ENCODE results near the gene FNIP2.

DNA sequence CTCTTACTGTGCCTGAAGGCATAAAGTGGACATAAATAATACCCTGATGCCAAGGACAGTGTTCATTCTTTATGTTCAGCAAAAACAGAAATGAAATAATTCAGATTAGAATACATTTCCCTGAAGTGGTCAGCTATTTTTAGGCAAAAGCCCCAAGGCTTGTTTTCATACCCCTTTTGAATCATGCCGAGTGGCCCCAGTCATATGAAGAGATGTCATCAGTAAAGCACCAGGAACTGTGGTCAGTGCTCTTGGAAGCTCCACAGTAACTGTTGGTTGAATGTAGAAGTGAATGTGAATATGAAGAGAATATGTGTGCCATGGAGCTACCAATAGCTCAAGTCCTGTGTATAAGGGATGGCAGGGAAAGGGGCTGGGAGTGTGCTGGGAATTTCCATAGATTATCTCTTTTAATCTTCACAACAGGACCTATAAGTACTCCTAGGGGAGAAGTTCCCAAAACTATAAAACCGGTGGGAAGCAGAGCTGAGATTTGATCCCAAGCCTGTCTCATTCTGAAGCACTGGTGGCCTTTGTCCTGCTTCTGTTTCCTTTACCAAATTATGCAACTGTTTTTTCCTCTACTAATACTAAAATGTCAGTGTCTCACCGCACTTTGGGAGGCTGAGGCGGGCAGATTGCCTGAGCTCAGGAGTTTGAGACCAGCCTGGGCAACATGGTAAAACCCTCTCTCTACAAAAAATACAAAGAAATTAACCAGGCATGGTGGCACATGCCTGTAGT lies 52.6 kb downstream of the FNIP2 start:
- TF ChIP-seq EZH2phosphoT487 (IDR thresholded peaks at IDR 0.05; ENCODE audit: borderline replicate concordance, low read depth, low read length), result no peak
- TF ChIP-seq, protein P1, sequence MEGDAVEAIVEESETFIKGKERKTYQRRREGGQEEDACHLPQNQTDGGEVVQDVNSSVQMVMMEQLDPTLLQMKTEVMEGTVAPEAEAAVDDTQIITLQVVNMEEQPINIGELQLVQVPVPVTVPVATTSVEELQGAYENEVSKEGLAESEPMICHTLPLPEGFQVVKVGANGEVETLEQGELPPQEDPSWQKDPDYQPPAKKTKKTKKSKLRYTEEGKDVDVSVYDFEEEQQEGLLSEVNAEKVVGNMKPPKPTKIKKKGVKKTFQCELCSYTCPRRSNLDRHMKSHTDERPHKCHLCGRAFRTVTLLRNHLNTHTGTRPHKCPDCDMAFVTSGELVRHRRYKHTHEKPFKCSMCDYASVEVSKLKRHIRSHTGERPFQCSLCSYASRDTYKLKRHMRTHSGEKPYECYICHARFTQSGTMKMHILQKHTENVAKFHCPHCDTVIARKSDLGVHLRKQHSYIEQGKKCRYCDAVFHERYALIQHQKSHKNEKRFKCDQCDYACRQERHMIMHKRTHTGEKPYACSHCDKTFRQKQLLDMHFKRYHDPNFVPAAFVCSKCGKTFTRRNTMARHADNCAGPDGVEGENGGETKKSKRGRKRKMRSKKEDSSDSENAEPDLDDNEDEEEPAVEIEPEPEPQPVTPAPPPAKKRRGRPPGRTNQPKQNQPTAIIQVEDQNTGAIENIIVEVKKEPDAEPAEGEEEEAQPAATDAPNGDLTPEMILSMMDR (conservative IDR thresholded peaks at IDR 0.05; ENCODE audit: low read length), result no peak

Measured in OCI-LY7 (cell line).